NT2/D1 (cell line): ENCODE results near the gene OCIAD2.

Source experiments
- DNase-seq: peaks from one replicate; pipeline ENCODE4 v3.0.0-alpha.2; 2011; ENCODE audit warnings: low read depth, low spot score
- H3K27me3 ChIP-seq: 2 replicates; pipeline ENCODE4 v1.6.0; 2011; ENCODE audit warnings: mild to moderate bottlenecking; ENCODE audit not compliant: insufficient read length, insufficient read depth
- H3K36me3 ChIP-seq: 2 replicates; pipeline ENCODE4 v1.6.1; 2011; ENCODE audit warnings: mild to moderate bottlenecking, low read length, mixed read lengths; ENCODE audit not compliant: insufficient read depth, insufficient read length
- H3K4me1 ChIP-seq: 2 replicates; pipeline ENCODE4 v1.5.1; 2011; ENCODE audit not compliant: insufficient read depth, insufficient read length
- H3K4me3 ChIP-seq: 2 replicates; pipeline ENCODE4 v1.5.1; 2011; ENCODE audit warnings: low read depth; ENCODE audit not compliant: insufficient read length
- H3K9ac ChIP-seq: 2 replicates; pipeline ENCODE4 v1.6.0; 2011; ENCODE audit warnings: low read depth; ENCODE audit not compliant: insufficient read length
- H3K9me3 ChIP-seq: 2 replicates; pipeline ENCODE4 v1.5.1; 2011; ENCODE audit warnings: mild to moderate bottlenecking, low read length; ENCODE audit not compliant: insufficient read depth
- SUZ12 ChIP-seq: IDR thresholded peaks from 2 replicates; pipeline ENCODE4 v1.6.1; 2011; ENCODE audit not compliant: insufficient read length, insufficient read depth; ENCODE audit errors: extremely low read depth
- YY1 ChIP-seq: IDR thresholded peaks from 2 replicates; pipeline ENCODE4 v1.6.1; 2011; ENCODE audit not compliant: insufficient read length, insufficient read depth
- ZNF274 ChIP-seq: IDR thresholded peaks from 2 replicates; pipeline ENCODE4 v1.6.1; 2011; ENCODE audit warnings: mild to moderate bottlenecking, low read depth, low read length

Gene OCIAD2

GRCh38 chr4:48906206-48907173, at the start of gene OCIAD2:
Gene OCIAD2 (minus strand): TSS chr4:48906774. CDS start chr4:48904549, 2,225 bp downstream.
- TF ChIP-seq YY1 (no peak), ZNF274 (no peak), SUZ12 (no peak)
- H3K36me3 ChIP-seq = peaks cover 18% of the 10 kb centered on the region
- H3K4me3 ChIP-seq = peak within 1 kb of the TSS; percentile 59
- no peaks in the 10 kb centered on the region for H3K9me3 ChIP-seq
- no peaks in the 10 kb centered on the region for H3K27me3 ChIP-seq
- peaks cover 5% of the 10 kb centered on the region for H3K4me1 ChIP-seq
- H3K9ac ChIP-seq = peak within 1 kb of the TSS; percentile 77
- peak; percentile 38 for DNase-seq

- Histone ChIP-seq H3K27me3 (no peaks in the 10 kb centered on the region), H3K9me3 (no peaks in the 10 kb centered on the region), H3K9ac (no peak overlapping the region), H3K4me1 (no peaks in the 10 kb centered on the region), H3K36me3 (no peaks in the 10 kb centered on the region), H3K4me3 (no peak overlapping the region)
- DNase-seq = peak; percentile 22
- TF ChIP-seq SUZ12 (no peak), YY1 (no peak), ZNF274 (no peak)
Observed at GRCh38 chr4:48954314-48954713, 47.7 kb upstream of the OCIAD2 start.

- Histone ChIP-seq H3K4me1 (no peaks in the 10 kb centered on the region), H3K4me3 (no peak overlapping the region), H3K36me3 (no peaks in the 10 kb centered on the region), H3K9me3 (no peaks in the 10 kb centered on the region), H3K9ac (no peak overlapping the region), H3K27me3 (no peaks in the 10 kb centered on the region)
- no peak for DNase-seq
- no peak for TF ChIP-seq SUZ12
- TF ChIP-seq YY1 = no peak
- TF ChIP-seq ZNF274 = no peak
Observed at GRCh38 chr4:48949518-48950219, 43.1 kb upstream of the OCIAD2 start.

GRCh38 chr4:48949086-48949485, 42.5 kb upstream of the OCIAD2 start:
- Histone ChIP-seq H3K36me3 (no peaks in the 10 kb centered on the region), H3K4me3 (no peak overlapping the region), H3K27me3 (no peaks in the 10 kb centered on the region), H3K4me1 (no peaks in the 10 kb centered on the region), H3K9ac (no peak overlapping the region), H3K9me3 (no peaks in the 10 kb centered on the region)
- DNase-seq = no peak
- TF ChIP-seq SUZ12 = no peak
- no peak for TF ChIP-seq ZNF274
- TF ChIP-seq YY1 = no peak

GRCh38 chr4:48947731-48948130, 41.2 kb upstream of the OCIAD2 start:
- H3K4me3 ChIP-seq = no peak overlapping the region
- H3K36me3 ChIP-seq = no peaks in the 10 kb centered on the region
- no peak for DNase-seq
- H3K9ac ChIP-seq = no peak overlapping the region
- H3K27me3 ChIP-seq = no peaks in the 10 kb centered on the region
- TF ChIP-seq ZNF274 = no peak
- no peak for TF ChIP-seq YY1
- TF ChIP-seq SUZ12 = no peak
- H3K9me3 ChIP-seq = no peaks in the 10 kb centered on the region
- no peaks in the 10 kb centered on the region for H3K4me1 ChIP-seq

- no peak for TF ChIP-seq ZNF274
- TF ChIP-seq SUZ12 = no peak
- TF ChIP-seq YY1 = no peak
- H3K4me3 ChIP-seq = no peak overlapping the region
- no peaks in the 10 kb centered on the region for H3K9me3 ChIP-seq
- no peaks in the 10 kb centered on the region for H3K27me3 ChIP-seq
- H3K9ac ChIP-seq = no peak overlapping the region
- no peaks in the 10 kb centered on the region for H3K4me1 ChIP-seq
- no peak for DNase-seq
- H3K36me3 ChIP-seq = no peaks in the 10 kb centered on the region
Observed at GRCh38 chr4:48945981-48946380, 39.4 kb upstream of the OCIAD2 start.

GRCh38 chr4:48944756-48945241, 38.2 kb upstream of the OCIAD2 start:
- Histone ChIP-seq H3K36me3 (no peaks in the 10 kb centered on the region), H3K9ac (no peak overlapping the region), H3K9me3 (no peaks in the 10 kb centered on the region), H3K27me3 (no peaks in the 10 kb centered on the region), H3K4me3 (no peak overlapping the region), H3K4me1 (no peaks in the 10 kb centered on the region)
- DNase-seq = no peak
- TF ChIP-seq ZNF274 = no peak
